GM12801 (cell line): ENCODE results near the gene CCNJL.

ENCODE experiments used
- CTCF ChIP-seq: IDR thresholded peaks from one replicate; pipeline ENCODE4 v1.5.1; 2011; ENCODE audit warnings: control low read depth; ENCODE audit not compliant: insufficient read length; ENCODE audit errors: extremely low read depth

CCNJL gene

GRCh38 chr5:160250826-160251225 lies 61.5 kb downstream of the CCNJL start:
- TF ChIP-seq CTCF: no peak

- no peak for TF ChIP-seq CTCF
These were observed 62.1 kb downstream of the CCNJL start for GRCh38 chr5:160250226-160250625.

GRCh38 chr5:160245506-160246086 lies 66.8 kb downstream of the CCNJL start:
- TF ChIP-seq CTCF: no peak

- TF ChIP-seq CTCF: no peak
These were observed 70.2 kb downstream of the CCNJL start for GRCh38 chr5:160242145-160242544.

GRCh38 chr5:160240350-160240749 lies 72.0 kb downstream of the CCNJL start:
- no peak for TF ChIP-seq CTCF

- no peak for TF ChIP-seq CTCF
These were observed 74.7 kb downstream of the CCNJL start for GRCh38 chr5:160237571-160238093.

GRCh38 chr5:160235731-160236130 lies 76.6 kb downstream of the CCNJL start:
- no peak for TF ChIP-seq CTCF
